Prostate gland (tissue), 2 donors: ENCODE measurements around the gene HLA-B. TPM values are rescaled to one million over a fixed set of nuclear protein-coding genes. Genes with fewer than 3 reads are reported as not detected.
"Not testable (repeated sequence)": the region's sequence is repeated elsewhere in the genome, so short reads cannot be mapped to it uniquely, and the experiment has no call there.

Experiments used
- DNase-seq: peaks from one replicate; pipeline ENCODE4 v3.0.0-alpha.2; 2019; ENCODE audit warnings: low spot score
- H3K27ac ChIP-seq, 2 donors: fragments of 200-600 bp; sonication (generic); 2 replicates each; pipeline ENCODE4 v1.5.1; 2017 to 2019
- H3K27me3 ChIP-seq: fragments of 200-600 bp; sonication (generic); replicated peaks from 2 replicates; pipeline ENCODE4 v1.5.1; 2019; ENCODE audit not compliant: insufficient read depth
- H3K36me3 ChIP-seq, 2 donors: fragments of 200-600 bp; sonication (generic); 1 replicate in 1 of 2; 2 replicates in 1 of 2; pipeline versions ENCODE4 v1.5.1 to v1.8.1; 2017 to 2019
- H3K4me1 ChIP-seq: fragments of 200-600 bp; sonication (generic); replicated peaks from 2 replicates; pipeline ENCODE4 v1.5.1; 2019
- H3K4me3 ChIP-seq, 2 donors: fragments of 200-600 bp; sonication (generic); 2 replicates each; pipeline ENCODE4 v1.5.1; 2017 to 2019
- H3K9me3 ChIP-seq: fragments of 200-600 bp; sonication (generic); 2 replicates; pipeline ENCODE4 v1.5.1; 2017
- CTCF ChIP-seq, 4 experiments: fragments of 200-600 bp in 2 of 4; fragments of 450-650 bp in 2 of 4; sonication (generic) in 2 of 4; IDR thresholded peaks; 1 replicate in 3 of 4; 2 replicates in 1 of 4; pipeline ENCODE4 v1.5.1; 2016 to 2019; ENCODE audit warnings: antibody characterized with exemption in 4 of 4, mild to moderate bottlenecking in 2 of 4, moderate library complexity in 2 of 4
- POLR2A ChIP-seq: fragments of 450-650 bp; IDR thresholded peaks from one replicate; pipeline ENCODE4 v1.6.1; 2016; ENCODE audit warnings: antibody characterized with exemption, mild to moderate bottlenecking
- POLR2AphosphoS5 ChIP-seq: sonication (generic); formaldehyde crosslinking; IDR thresholded peaks from one replicate; pipeline ENCODE4 v1.6.1; 2017; ENCODE audit warnings: antibody characterized with exemption
- WGBS: methylation state at CpG from one replicate; pipeline ENCODE4 v1.1.5; 2018; 5-methylcytosine and 5-hydroxymethylcytosine counted together
- intact Hi-C: fragments of 100-400 bp; cut with DNase I; formaldehyde crosslinking; loops from one replicate; pipeline ENCODE4 v1.14.2; 2022
- total RNA-seq, 2 donors: library from RNA; depleted of rRNA; stranded (reverse); fragments of >200 nt; gene quantifications; one replicate each; pipeline ENCODE4 v1.1.0, GENCODE V29; 2016

HLA-B gene
- total RNA-seq, 2 donors from 2014 or later = 846 to 899 TPM

- no peak for DNase-seq
- no peak overlapping the region for H3K4me3 ChIP-seq
- no peak overlapping the region for H3K27ac ChIP-seq
- TF ChIP-seq POLR2A (no peak), POLR2AphosphoS5 (no peak), CTCF (IDR thresholded peaks at IDR 0.05) (no peak)
- H3K4me1 ChIP-seq = no peaks in the 10 kb centered on the region
- no peaks in the 10 kb centered on the region for H3K36me3 ChIP-seq
- intact Hi-C loops = no loop called here
- H3K27me3 ChIP-seq = no peaks in the 10 kb centered on the region
- no peaks in the 10 kb centered on the region for H3K9me3 ChIP-seq
These were observed 18.7 kb upstream of the HLA-B start for GRCh38 chr6:31375699-31376098.

GRCh38 chr6:31374118-31374517 lies 17.1 kb upstream of the HLA-B start:
- H3K27me3 ChIP-seq, DNase-seq, intact Hi-C loops, H3K9me3 ChIP-seq, H3K4me1 ChIP-seq, H3K36me3 ChIP-seq, H3K4me3 ChIP-seq, H3K27ac ChIP-seq: not testable (repeated sequence)
- peak in 1 of 4 experiments; percentile 44 for TF ChIP-seq CTCF (IDR thresholded peaks at IDR 0.05)
- WGBS = 44% methylated on average over 8 of the region's 8 CpGs

GRCh38 chr6:31368461-31368860 lies 11.5 kb upstream of the HLA-B start:
- no peak for DNase-seq
- Histone ChIP-seq H3K9me3 (no peaks in the 10 kb centered on the region), H3K27me3 (no peaks in the 10 kb centered on the region), H3K4me1 (no peaks in the 10 kb centered on the region), H3K4me3 (no peak overlapping the region), H3K36me3 (no peaks in the 10 kb centered on the region), H3K27ac (no peak overlapping the region)
- no peak for TF ChIP-seq POLR2AphosphoS5
- WGBS = 79% methylated on average over 2 of the region's 2 CpGs
- intact Hi-C loops = no loop called here

GRCh38 chr6:31366693-31367470 lies 9.9 kb upstream of the HLA-B start:
- WGBS = 4% methylated on average over 30 of the region's 30 CpGs
- peak overlapping the region; percentile 27 to 42 for H3K27ac ChIP-seq
- no peaks in the 10 kb centered on the region for H3K4me1 ChIP-seq
- TF ChIP-seq POLR2AphosphoS5 (peak; percentile 89), CTCF (IDR thresholded peaks at IDR 0.05) (peak; percentile 80 to 98 (median 96)), POLR2A (no peak)
- DNase-seq = peak; percentile 87
- no peaks in the 10 kb centered on the region for H3K9me3 ChIP-seq
- H3K36me3 ChIP-seq = no peaks in the 10 kb centered on the region
- no peaks in the 10 kb centered on the region for H3K27me3 ChIP-seq
- intact Hi-C loops = loop anchor here (1.0 to 2.0 kb wide), 2 partner anchors 171 to 230 kb away; no protein-coding TSS in a partner anchor
- H3K4me3 ChIP-seq = peak overlapping the region; percentile 6 to 17

GRCh38 chr6:31365864-31366263 lies 8.9 kb upstream of the HLA-B start:
- no peaks in the 10 kb centered on the region for H3K4me1 ChIP-seq
- no peak overlapping the region for H3K4me3 ChIP-seq
- H3K36me3 ChIP-seq = no peaks in the 10 kb centered on the region
- no peaks in the 10 kb centered on the region for H3K9me3 ChIP-seq
- 89% methylated on average over 5 of the region's 5 CpGs for WGBS
- intact Hi-C loops = loop anchor here (2.0 kb wide), 1 partner anchor 229 kb away; no protein-coding TSS in a partner anchor
- H3K27me3 ChIP-seq = no peaks in the 10 kb centered on the region
- no peak for TF ChIP-seq CTCF (IDR thresholded peaks at IDR 0.05)
- TF ChIP-seq POLR2A = no peak
- TF ChIP-seq POLR2AphosphoS5 = no peak
- H3K27ac ChIP-seq = no peak overlapping the region
- DNase-seq = no peak
